GM23338 (cell line): ENCODE data around the gene TTPAL.

Experiments
- CREB1 ChIP-seq: fragments of 250-450 bp; sonication (Bioruptor Pico); IDR thresholded peaks from 2 replicates; pipeline ENCODE4 v1.5.0; 2020; ENCODE audit warnings: low read depth, mild to moderate bottlenecking, moderate library complexity
- EZH2 ChIP-seq: fragments of 200-600 bp; sonication (generic); IDR thresholded peaks from one replicate; pipeline ENCODE4 v1.8.0; 2017; ENCODE audit warnings: antibody characterized with exemption, mild to moderate bottlenecking, low read depth; ENCODE audit not compliant: unreplicated experiment
- EZH2phosphoT487 ChIP-seq: fragments of 200-600 bp; sonication (generic); IDR thresholded peaks from one replicate; pipeline ENCODE4 v1.8.1; 2018; ENCODE audit warnings: antibody characterized with exemption; ENCODE audit not compliant: unreplicated experiment
- JUNB ChIP-seq: IDR thresholded peaks from one replicate; pipeline ENCODE4 v1.6.1; 2016; ENCODE audit warnings: antibody characterized with exemption; ENCODE audit not compliant: unreplicated experiment
- POLR2AphosphoS5 ChIP-seq: IDR thresholded peaks from 2 replicates; pipeline ENCODE4 v1.6.1; 2016; ENCODE audit warnings: antibody characterized with exemption, low read depth
- STAT1 ChIP-seq: IDR thresholded peaks from one replicate; pipeline ENCODE4 v1.6.1; 2016; ENCODE audit warnings: antibody characterized with exemption; ENCODE audit not compliant: unreplicated experiment
- ZNF114 ChIP-seq: fragments of 250-450 bp; sonication (Bioruptor Pico); IDR thresholded peaks from 2 replicates; pipeline ENCODE4 v1.5.0; 2020; ENCODE audit warnings: mild to moderate bottlenecking, moderate library complexity
- TF ChIP-seq, protein P1 (sequence below), 2 experiments: fragments of 200-600 bp in 1 of 2; sonication (generic) in 1 of 2; conservative IDR thresholded peaks; 2 replicates each; pipeline versions ENCODE4 v1.5.1 to v1.6.1; 2016 to 2017; ENCODE audit warnings: antibody characterized with exemption in 2 of 2, low read depth in 2 of 2, mild to moderate bottlenecking in 2 of 2, moderate library complexity in 1 of 2
- TF ChIP-seq, protein P2 (sequence below): IDR thresholded peaks from 2 replicates; pipeline ENCODE4 v1.6.1; 2016; ENCODE audit warnings: antibody characterized with exemption
- TF ChIP-seq, protein P3 (sequence below): fragments of 250-450 bp; sonication (Bioruptor Pico); IDR thresholded peaks from 2 replicates; pipeline ENCODE4 v1.5.0; 2020; ENCODE audit warnings: mild to moderate bottlenecking, moderate library complexity
- TF ChIP-seq, protein P4 (sequence below): IDR thresholded peaks from one replicate; pipeline ENCODE4 v1.6.1; 2018; ENCODE audit warnings: antibody characterized with exemption; ENCODE audit not compliant: unreplicated experiment

DNA sequence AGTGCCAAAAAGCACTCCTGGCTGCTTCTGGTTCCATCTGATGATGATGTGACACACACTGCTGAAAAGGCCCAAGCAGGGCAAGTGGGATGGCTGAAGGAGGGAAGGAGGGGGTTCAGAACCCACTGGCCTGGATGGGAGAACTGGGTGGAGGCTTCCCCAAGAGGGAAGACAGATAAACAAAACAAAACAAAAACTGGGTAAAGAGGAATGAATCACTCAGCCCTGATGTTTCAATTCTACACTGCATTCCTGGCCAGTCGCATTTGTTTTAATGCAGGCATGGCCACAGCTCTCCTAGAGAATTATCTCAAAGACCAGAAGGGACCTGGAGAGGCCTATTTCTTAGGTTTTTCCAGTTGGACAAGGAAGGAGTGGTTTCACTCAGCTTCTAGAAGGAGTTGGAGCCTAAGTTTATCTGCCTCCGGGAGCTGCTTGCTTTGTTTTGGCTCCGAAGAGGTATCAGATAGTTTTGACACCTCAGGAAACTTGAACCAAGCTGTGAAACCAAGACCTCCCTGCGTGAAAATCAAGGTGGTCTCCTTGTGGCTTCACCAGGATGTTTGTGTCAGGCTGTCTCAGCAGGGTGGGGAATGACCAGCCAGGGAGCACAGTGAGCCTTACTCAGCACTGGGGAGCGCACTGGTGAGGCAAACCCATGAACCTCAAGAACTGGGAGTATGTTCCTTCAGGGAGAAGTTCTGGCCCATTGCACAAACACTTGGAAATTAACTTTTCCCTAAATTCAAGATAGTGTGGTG, 16.1 kb downstream of the TTPAL start:
- TF ChIP-seq, protein P1, sequence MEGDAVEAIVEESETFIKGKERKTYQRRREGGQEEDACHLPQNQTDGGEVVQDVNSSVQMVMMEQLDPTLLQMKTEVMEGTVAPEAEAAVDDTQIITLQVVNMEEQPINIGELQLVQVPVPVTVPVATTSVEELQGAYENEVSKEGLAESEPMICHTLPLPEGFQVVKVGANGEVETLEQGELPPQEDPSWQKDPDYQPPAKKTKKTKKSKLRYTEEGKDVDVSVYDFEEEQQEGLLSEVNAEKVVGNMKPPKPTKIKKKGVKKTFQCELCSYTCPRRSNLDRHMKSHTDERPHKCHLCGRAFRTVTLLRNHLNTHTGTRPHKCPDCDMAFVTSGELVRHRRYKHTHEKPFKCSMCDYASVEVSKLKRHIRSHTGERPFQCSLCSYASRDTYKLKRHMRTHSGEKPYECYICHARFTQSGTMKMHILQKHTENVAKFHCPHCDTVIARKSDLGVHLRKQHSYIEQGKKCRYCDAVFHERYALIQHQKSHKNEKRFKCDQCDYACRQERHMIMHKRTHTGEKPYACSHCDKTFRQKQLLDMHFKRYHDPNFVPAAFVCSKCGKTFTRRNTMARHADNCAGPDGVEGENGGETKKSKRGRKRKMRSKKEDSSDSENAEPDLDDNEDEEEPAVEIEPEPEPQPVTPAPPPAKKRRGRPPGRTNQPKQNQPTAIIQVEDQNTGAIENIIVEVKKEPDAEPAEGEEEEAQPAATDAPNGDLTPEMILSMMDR (conservative IDR thresholded peaks at IDR 0.05; ENCODE audit: low read depth in 2 of 2), result no peak
- TF ChIP-seq POLR2AphosphoS5, result no peak
- TF ChIP-seq EZH2phosphoT487, result no peak
- TF ChIP-seq, protein P2, sequence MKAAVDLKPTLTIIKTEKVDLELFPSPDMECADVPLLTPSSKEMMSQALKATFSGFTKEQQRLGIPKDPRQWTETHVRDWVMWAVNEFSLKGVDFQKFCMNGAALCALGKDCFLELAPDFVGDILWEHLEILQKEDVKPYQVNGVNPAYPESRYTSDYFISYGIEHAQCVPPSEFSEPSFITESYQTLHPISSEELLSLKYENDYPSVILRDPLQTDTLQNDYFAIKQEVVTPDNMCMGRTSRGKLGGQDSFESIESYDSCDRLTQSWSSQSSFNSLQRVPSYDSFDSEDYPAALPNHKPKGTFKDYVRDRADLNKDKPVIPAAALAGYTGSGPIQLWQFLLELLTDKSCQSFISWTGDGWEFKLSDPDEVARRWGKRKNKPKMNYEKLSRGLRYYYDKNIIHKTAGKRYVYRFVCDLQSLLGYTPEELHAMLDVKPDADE, result no peak
- no peak for TF ChIP-seq EZH2
- TF ChIP-seq, protein P3, sequence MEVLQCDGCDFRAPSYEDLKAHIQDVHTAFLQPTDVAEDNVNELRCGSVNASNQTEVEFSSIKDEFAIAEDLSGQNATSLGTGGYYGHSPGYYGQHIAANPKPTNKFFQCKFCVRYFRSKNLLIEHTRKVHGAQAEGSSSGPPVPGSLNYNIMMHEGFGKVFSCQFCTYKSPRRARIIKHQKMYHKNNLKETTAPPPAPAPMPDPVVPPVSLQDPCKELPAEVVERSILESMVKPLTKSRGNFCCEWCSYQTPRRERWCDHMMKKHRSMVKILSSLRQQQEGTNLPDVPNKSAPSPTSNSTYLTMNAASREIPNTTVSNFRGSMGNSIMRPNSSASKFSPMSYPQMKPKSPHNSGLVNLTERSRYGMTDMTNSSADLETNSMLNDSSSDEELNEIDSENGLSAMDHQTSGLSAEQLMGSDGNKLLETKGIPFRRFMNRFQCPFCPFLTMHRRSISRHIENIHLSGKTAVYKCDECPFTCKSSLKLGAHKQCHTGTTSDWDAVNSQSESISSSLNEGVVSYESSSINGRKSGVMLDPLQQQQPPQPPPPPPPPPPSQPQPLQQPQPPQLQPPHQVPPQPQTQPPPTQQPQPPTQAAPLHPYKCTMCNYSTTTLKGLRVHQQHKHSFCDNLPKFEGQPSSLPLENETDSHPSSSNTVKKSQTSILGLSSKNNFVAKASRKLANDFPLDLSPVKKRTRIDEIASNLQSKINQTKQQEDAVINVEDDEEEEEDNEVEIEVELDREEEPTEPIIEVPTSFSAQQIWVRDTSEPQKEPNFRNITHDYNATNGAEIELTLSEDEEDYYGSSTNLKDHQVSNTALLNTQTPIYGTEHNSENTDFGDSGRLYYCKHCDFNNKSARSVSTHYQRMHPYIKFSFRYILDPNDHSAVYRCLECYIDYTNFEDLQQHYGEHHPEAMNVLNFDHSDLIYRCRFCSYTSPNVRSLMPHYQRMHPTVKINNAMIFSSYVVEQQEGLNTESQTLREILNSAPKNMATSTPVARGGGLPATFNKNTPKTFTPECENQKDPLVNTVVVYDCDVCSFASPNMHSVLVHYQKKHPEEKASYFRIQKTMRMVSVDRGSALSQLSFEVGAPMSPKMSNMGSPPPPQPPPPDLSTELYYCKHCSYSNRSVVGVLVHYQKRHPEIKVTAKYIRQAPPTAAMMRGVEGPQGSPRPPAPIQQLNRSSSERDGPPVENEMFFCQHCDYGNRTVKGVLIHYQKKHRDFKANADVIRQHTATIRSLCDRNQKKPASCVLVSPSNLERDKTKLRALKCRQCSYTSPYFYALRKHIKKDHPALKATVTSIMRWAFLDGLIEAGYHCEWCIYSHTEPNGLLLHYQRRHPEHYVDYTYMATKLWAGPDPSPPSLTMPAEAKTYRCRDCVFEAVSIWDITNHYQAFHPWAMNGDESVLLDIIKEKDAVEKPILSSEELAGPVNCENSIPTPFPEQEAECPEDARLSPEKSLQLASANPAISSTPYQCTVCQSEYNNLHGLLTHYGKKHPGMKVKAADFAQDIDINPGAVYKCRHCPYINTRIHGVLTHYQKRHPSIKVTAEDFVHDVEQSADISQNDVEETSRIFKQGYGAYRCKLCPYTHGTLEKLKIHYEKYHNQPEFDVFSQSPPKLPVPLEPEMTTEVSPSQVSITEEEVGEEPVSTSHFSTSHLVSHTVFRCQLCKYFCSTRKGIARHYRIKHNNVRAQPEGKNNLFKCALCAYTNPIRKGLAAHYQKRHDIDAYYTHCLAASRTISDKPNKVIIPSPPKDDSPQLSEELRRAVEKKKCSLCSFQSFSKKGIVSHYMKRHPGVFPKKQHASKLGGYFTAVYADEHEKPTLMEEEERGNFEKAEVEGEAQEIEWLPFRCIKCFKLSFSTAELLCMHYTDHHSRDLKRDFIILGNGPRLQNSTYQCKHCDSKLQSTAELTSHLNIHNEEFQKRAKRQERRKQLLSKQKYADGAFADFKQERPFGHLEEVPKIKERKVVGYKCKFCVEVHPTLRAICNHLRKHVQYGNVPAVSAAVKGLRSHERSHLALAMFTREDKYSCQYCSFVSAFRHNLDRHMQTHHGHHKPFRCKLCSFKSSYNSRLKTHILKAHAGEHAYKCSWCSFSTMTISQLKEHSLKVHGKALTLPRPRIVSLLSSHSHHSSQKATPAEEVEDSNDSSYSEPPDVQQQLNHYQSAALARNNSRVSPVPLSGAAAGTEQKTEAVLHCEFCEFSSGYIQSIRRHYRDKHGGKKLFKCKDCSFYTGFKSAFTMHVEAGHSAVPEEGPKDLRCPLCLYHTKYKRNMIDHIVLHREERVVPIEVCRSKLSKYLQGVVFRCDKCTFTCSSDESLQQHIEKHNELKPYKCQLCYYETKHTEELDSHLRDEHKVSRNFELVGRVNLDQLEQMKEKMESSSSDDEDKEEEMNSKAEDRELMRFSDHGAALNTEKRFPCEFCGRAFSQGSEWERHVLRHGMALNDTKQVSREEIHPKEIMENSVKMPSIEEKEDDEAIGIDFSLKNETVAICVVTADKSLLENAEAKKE (CRISPR knock-in tag), result no peak
- no peak for TF ChIP-seq JUNB
- TF ChIP-seq, protein P4, sequence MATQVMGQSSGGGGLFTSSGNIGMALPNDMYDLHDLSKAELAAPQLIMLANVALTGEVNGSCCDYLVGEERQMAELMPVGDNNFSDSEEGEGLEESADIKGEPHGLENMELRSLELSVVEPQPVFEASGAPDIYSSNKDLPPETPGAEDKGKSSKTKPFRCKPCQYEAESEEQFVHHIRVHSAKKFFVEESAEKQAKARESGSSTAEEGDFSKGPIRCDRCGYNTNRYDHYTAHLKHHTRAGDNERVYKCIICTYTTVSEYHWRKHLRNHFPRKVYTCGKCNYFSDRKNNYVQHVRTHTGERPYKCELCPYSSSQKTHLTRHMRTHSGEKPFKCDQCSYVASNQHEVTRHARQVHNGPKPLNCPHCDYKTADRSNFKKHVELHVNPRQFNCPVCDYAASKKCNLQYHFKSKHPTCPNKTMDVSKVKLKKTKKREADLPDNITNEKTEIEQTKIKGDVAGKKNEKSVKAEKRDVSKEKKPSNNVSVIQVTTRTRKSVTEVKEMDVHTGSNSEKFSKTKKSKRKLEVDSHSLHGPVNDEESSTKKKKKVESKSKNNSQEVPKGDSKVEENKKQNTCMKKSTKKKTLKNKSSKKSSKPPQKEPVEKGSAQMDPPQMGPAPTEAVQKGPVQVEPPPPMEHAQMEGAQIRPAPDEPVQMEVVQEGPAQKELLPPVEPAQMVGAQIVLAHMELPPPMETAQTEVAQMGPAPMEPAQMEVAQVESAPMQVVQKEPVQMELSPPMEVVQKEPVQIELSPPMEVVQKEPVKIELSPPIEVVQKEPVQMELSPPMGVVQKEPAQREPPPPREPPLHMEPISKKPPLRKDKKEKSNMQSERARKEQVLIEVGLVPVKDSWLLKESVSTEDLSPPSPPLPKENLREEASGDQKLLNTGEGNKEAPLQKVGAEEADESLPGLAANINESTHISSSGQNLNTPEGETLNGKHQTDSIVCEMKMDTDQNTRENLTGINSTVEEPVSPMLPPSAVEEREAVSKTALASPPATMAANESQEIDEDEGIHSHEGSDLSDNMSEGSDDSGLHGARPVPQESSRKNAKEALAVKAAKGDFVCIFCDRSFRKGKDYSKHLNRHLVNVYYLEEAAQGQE, result no peak
- no peak for TF ChIP-seq STAT1
- TF ChIP-seq CREB1 (CRISPR knock-in tag), result no peak
- no peak for TF ChIP-seq ZNF114
